DOHH2 (cell line): ENCODE data around the gene NLGN1.

Source experiments
- EZH2phosphoT487 ChIP-seq: fragments of 200-600 bp; sonication (generic); IDR thresholded peaks from 2 replicates; pipeline ENCODE4 v1.6.1; 2017; ENCODE audit warnings: borderline replicate concordance, mild to moderate bottlenecking, antibody characterized with exemption, low read length, moderate library complexity, mixed read lengths
- TF ChIP-seq, protein P1 (sequence below): fragments of 200-600 bp; sonication (generic); IDR thresholded peaks from one replicate; pipeline ENCODE4 v1.5.1; 2014; ENCODE audit warnings: antibody characterized with exemption, mild to moderate bottlenecking, low read depth, low read length; ENCODE audit not compliant: poor library complexity, severe bottlenecking

DNA sequence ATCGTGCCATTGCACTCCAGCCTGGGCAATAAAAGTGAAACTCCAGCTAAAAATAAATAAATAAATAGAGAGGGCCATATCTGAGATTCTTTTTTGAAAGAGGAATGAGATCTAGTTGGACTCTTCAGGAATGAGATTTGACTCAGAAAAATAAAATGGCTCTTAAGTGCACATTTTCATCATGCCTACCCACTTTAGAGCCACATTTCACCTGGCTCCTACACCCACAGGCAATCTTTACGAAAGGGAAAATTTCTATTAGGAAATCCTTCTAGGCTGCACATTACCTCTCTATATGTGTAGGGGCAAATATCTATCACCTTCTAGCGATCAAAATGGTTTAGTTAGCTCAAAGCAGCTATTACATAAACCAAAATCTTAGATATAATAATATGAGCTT is 16.9 kb upstream of the NLGN1 start:
- TF ChIP-seq, protein P1, sequence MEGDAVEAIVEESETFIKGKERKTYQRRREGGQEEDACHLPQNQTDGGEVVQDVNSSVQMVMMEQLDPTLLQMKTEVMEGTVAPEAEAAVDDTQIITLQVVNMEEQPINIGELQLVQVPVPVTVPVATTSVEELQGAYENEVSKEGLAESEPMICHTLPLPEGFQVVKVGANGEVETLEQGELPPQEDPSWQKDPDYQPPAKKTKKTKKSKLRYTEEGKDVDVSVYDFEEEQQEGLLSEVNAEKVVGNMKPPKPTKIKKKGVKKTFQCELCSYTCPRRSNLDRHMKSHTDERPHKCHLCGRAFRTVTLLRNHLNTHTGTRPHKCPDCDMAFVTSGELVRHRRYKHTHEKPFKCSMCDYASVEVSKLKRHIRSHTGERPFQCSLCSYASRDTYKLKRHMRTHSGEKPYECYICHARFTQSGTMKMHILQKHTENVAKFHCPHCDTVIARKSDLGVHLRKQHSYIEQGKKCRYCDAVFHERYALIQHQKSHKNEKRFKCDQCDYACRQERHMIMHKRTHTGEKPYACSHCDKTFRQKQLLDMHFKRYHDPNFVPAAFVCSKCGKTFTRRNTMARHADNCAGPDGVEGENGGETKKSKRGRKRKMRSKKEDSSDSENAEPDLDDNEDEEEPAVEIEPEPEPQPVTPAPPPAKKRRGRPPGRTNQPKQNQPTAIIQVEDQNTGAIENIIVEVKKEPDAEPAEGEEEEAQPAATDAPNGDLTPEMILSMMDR = no peak
- TF ChIP-seq EZH2phosphoT487 = no peak
